Right ventricle myocardium superior (tissue), 1 donor: Measurements from ENCODE around the gene MOSMO. TPM values are rescaled to one million over a fixed set of nuclear protein-coding genes. Genes with fewer than 3 reads are reported as not detected.

ENCODE experiments used
- ATAC-seq: fragments of 200-7000 bp; cut with Tn5 transposase; one replicate; pipeline ENCODE4 v1.9.1; 2020; ENCODE audit warnings: mild to moderate bottlenecking; ENCODE audit not compliant: poor library complexity
- DNase-seq: peaks from one replicate; pipeline ENCODE4 v3.0.0-alpha.2; 2020
- intact Hi-C: fragments of 100-400 bp; cut with DNase I; formaldehyde crosslinking; loops from one replicate; pipeline ENCODE4 v1.11.2; 2022
- long read RNA-seq: library from polyadenylated mRNA; unstranded; transcript quantifications from one replicate; pipeline ENCODE4 v2.0.0, GENCODE V29; 2021
- total RNA-seq: library from RNA; stranded (reverse); fragmentation: NEBNext Ultra II Directional; extraction: Animal tissue kit (Norgen Biotek cat#: 25700); gene quantifications from one replicate; pipeline ENCODE4 v1.2.1, GENCODE V29; 2021
- donor health status: DM: no; HTN: yes; CAD: no; lungs with severe emphysema.

The MOSMO gene
- 12.0 TPM for total RNA-seq
- long read RNA-seq, full-length matches to known transcripts, result 1 of 4 reads
- long read RNA-seq, partial matches to known transcripts, result 0 of 4 reads
- long read RNA-seq, other reads (novel, unspliced or antisense), result 3 of 4 reads

DNA sequence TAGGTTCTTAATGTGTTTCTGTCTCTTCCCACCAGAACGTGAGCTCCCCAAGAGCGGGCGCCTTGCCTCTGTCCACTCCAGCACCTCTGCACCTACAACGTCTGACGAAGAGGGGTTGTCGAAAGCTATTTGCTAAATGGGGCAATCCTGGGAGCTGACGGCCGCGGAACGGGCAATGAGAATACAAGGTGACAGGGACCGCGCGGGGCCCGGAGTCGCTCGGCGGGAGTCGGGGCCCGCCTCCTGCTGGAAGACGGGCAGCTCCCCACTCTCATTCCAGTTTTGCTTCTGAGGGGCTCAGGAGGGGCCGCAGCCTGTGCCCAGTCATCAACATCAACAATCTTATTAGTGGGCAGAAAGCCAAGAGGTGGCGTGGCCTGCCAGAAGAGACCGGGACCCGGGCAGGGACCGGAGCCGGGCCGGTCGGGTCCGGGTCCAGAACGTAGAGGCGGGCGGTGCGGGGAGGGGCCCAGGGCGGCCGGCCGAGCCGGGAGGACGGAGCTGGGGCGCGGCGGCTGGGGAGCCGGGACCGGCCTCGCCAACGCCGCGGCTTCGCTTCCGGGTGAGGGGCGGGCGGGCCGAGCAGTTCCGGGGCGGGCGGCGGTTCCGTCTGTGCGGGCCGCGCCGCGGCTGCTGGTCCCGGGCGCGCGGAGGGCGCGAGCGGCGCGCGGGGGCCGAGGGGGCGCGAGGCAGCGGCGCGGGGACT is at the start of gene MOSMO:
Gene MOSMO, plus strand, starts transcription at position 603 of the 706 bp plus-strand sequence. CDS start 191 bp downstream, outside the sequence.
- ATAC-seq (peak; percentile 98), DNase-seq (peak; percentile 86)
- intact Hi-C loops, result loop anchor here (2.0 kb wide), 1 partner anchor 65 kb away; no protein-coding TSS in a partner anchor

DNA sequence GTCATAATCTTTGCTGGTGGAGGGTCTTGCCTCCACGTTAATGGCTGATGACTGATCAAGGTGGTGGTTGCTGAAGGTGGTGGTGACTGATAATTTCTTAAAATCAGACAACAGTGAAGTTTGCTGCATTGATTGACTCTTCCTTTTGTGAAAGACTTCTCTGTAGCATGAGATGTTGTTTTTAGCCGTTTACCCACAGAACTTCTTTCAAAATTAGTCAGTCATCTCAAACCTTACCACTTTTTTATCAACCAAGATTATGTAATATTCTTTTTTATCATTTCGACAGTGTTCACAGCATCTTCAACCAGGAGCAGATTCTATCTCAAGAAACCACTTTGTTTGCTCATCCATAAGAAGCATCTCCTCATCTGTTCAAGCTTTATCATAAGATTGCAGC is 48.9 kb upstream of the MOSMO start:
- intact Hi-C loops, result loop anchor here (10.0 kb wide), 1 partner anchor 226 kb away; no protein-coding TSS in a partner anchor
- DNase-seq (no peak), ATAC-seq (no peak)

DNA sequence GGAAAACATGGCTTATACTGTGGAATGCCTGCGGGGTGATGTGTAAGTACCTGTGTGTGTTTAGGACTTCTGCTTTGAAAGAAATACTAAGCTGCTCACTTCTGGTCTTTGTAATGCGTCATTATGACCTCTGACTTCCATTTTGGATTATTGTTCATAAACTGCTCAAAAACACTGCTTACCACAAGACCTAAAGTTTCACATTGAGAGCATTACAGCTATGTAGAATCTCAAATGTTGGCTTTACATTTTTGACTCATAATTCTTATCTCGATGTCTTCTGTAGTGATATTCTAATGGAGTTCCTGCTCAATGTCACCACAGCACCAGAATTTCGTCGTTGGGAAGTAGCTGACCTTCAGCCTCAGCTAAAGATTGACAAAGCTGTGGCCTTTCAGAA is 45.4 kb upstream of the MOSMO start:
- no peak for ATAC-seq
- intact Hi-C loops, result no loop called here
- DNase-seq, result no peak

DNA sequence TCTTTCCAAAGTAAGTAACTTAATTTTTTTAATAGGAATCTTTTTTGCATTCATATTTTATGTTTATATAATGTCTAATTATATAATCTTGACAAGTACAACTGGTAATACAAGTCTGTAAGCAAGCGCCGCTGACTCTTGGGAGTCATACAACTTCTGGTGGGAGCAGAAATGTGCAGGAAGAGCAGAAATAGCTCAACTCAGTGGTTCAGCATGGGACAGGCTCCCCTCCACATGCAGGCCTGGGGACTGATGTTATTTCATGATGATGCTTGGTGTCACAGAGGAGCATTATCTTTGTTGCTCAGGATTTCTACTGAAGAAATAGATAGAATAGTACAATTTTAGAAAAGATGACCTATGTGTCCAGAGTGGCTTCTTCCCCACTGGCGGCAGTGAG is 44.0 kb upstream of the MOSMO start:
- no peak for DNase-seq
- no peak for ATAC-seq
- intact Hi-C loops, result no loop called here

DNA sequence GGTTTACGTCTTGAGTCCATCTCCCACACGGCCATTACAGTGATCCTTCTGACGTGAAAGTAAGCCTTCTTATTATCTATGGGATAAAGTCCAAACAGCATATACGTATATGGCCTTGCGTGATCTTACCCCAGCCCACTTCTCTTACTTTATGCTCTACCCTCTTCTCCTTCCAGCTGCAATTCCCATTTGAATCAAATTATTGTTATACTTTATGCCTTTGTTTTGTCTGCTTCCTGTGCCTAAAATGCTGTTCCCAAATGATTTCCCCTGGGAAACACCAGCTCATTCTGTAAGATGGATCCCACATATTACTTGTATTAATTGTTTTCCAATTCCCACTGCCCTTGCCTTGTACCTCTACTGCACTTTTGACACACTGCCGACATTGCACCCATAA is 43.6 kb upstream of the MOSMO start:
- ATAC-seq (no peak), DNase-seq (no peak)
- intact Hi-C loops, result no loop called here

DNA sequence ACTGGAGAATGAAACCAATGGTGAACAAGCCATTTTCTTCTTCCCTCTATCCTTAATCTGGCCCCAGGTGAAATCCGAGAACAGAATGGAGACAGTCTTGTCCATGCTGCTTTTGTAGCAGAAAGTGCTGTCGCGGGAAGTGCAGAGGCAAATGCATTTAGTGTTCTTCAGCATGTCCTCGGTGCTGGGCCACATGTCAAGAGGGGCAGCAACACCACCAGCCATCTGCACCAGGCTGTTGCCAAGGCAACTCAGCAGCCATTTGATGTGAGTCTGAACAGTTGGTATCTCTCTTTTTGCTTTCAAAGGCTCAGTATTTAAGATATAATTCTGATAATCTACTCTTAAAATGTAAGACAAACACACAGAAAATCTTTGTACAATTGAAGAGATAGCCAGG is 36.1 kb upstream of the MOSMO start:
- DNase-seq, result no peak
- ATAC-seq, result no peak
- intact Hi-C loops, result no loop called here

DNA sequence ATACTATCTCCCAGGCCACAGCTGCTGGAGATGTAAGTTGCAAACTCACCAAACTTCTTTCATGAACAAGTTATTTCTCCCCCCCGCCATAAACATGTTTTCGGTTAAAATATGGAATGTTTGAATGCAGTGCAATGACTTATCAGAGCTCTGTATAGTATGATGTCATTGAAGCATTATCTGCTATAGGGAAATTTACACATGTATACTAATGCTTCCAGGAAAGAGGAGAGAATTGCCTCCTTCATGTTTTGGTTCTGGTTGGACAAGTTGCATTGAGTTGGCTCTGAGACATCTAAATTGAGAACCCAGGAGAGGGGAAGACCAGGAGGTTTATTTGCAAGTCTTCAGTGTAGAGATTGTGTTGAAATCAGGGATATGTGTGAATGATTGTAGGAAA is 34.0 kb upstream of the MOSMO start:
- DNase-seq, result no peak
- ATAC-seq, result no peak
- intact Hi-C loops, result no loop called here

DNA sequence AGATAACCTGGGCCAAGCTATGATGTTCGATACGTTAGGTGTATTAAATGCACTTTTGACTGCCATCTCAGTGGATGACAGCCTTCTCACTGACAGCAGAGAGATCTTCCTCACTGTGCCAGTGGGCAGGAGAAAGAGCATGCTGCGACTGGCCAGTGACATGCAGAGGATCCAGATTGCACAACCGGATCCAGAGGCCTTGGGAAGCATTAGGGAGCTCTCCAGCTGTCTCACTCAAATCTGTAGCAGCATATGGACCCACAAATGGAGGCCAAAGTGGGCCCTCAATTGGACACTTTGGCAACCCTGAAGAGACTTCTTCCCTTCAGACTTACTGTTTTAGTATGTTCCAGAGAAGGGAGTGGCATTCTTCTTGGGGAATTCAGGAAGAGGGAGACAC is 27.9 kb upstream of the MOSMO start:
- ATAC-seq, result no peak
- no peak for DNase-seq
- intact Hi-C loops, result no loop called here

DNA sequence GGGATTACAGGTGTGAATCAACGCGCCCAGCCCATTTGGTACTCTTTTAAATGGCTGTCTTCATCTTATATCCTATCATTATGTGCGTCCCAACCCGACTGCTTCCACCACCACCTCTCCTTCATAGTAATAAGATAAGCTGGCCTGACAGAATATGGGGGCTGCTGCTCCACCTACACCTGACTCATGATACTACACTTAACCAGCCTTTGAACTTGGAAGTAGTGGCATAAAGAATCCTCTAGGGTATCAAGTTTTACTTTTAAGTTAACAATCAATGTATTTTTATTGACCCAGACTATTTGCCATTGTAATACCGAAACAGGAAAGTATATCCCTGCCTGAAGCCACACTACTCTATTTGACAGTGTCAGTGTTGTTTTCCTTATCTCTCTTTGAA is 25.8 kb upstream of the MOSMO start:
- ATAC-seq (no peak), DNase-seq (no peak)
- intact Hi-C loops, result no loop called here

DNA sequence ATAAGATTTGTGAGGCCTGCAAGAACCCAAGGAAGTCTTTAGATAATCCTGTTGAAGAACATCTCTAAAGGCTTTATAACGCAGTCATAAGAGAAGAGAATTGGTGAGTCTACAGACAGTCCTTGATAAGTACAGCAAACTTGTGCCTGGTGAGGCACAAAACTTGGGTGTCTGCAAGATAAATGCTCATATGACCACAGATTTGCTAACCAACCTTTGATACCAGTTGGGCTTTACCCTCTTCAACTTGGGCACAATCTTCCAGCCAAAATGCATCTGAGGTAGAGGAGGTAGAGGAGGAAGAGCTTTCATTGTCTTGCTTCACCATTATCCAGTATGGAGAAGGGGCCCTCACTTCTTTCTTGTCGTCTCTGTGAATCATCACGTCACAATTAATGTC is 23.8 kb upstream of the MOSMO start:
- intact Hi-C loops, result no loop called here
- ATAC-seq (no peak), DNase-seq (no peak)

DNA sequence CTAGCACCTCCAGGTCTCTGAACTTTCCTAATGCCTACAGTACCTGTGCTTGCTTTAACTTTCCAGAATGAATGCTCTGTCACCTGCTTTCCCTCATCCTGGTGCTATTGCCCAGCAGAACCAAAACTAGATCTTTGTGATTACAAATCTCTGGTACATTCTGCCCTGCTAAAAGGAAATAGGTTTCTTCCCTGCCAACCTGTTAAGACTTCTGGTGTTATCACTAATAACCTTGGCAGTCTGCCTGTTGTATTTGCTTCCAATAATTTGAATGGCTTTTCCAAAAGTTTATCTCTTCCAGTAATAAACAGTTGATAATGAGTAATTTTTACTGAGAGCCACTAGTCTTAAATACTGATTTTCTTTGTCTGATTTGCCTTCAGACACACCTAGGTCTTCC is 22.4 kb upstream of the MOSMO start:
- intact Hi-C loops, result no loop called here
- no peak for ATAC-seq
- DNase-seq, result no peak

DNA sequence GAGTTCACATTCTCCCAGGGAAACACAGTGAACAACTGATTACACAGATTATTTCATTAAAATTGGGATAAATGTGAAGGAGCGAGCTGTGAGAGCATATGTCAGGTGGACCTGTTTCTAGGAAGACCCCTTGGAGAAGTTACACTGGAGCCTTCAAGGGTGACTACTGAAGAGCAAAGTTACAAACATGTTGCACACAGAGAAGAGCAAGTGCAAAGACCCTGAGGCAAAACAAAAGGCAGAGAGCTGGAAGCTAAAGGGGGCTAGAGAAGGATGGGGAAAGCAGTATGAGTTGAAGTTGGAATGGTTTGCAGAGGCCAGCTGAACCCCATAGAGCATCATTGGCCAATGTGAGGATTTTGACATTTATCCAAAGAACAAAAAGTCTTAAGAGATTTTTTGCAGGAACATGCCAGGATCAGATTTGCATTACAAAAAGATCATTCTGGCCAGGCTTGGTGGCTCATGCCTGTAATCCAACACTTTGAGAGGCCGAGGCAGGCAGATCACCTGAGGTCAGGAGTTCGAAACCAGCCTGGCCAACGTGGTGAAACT is 21.1 kb upstream of the MOSMO start:
- intact Hi-C loops, result no loop called here

DNA sequence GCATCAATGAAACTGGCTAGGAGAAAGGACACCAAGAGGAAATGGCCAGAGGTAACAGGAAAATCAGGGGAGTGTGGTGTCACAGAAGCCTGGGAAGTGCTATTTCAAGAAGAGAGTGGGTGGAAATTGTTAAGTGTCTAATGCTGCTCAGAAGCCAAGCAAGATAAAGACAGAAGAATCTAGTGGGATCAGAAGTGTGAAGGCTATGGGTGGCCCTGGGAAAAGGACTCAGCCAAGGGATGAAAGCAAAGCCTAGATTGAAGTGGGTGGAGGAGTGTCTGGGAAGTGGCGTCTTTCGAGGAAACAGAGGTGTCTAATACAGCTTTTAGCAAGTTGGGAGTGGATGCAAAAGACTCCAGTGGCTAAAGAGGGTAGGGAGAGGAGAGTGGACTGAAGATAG is 20.4 kb upstream of the MOSMO start:
- DNase-seq (no peak), ATAC-seq (no peak)
- intact Hi-C loops, result no loop called here

More for the DNA sequence above, 21.1 kb upstream of the MOSMO start:
- peak; percentile 40 for ATAC-seq
- no peak for DNase-seq

DNA sequence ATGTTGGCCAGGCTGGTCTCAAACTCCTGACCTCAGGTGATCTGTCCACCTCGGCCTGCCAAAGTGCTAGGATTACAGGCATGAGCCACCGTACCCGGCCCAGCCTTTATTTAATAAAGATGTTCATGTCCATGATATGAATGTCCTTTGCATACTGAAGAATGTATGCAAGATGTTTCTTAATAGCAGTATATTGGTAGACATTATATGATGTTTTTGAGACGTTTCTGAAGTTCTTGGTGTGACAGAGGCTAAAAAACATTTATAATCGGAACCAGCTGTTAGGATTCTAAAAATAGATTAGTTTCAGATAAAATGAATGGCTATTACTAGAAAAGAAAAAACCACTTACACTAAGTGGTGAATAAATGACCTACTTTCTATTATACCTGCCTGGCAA is 18.8 kb upstream of the MOSMO start:
- intact Hi-C loops, result no loop called here
- ATAC-seq (no peak), DNase-seq (no peak)

DNA sequence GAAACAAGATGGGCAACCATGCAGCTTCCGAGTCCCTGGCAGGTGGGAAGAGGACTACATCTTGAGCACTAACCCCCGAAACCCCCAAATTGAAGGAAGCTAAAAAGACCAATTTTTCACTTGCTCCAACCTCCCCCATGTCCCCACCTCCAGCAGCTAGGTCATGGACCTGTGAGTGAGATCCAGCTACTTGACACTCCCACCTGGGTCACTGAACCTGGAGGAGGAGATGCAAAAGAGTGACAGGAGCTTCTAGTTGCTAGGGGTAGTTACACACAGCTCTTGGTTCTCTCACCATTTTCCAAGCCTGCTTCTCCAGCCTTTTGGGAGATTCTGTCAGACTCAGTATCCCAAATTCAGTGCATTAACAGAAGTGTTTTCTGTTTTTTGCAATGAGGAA is 18.2 kb upstream of the MOSMO start:
- DNase-seq, result no peak
- no peak for ATAC-seq
- intact Hi-C loops, result loop anchor here (10.0 kb wide), 1 partner anchor 305 kb away; the partner anchor contains the start of gene POLR3E

DNA sequence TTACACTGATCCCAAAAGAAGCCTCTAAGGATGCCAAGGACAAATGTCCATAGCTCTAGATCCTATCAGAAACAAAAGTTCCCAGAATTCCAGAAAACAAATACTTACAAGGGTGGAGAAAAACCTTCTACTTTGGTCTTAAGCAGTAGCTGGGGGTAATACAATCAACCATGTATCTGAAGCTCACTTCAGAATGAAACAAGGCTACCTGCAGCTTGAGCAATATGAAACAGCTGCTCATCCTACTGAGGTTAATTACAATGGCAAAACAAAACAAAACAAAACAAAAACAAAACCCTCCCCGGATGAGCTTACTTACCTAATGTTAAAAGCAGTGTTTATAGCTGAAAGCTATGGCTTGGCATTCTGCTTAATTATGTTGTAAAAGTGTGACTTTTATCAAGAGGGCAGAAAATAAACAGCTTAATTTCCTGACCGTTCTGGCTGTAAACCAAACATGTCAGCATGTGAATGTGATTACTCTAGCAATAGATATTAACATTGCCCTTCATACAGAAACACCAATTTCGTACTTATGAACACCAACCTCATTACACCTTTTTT is 17.4 kb upstream of the MOSMO start:
- ATAC-seq (no peak), DNase-seq (no peak)
- intact Hi-C loops, result loop anchor here (10.0 kb wide), 1 partner anchor 304 kb away; the partner anchor contains the start of gene POLR3E

DNA sequence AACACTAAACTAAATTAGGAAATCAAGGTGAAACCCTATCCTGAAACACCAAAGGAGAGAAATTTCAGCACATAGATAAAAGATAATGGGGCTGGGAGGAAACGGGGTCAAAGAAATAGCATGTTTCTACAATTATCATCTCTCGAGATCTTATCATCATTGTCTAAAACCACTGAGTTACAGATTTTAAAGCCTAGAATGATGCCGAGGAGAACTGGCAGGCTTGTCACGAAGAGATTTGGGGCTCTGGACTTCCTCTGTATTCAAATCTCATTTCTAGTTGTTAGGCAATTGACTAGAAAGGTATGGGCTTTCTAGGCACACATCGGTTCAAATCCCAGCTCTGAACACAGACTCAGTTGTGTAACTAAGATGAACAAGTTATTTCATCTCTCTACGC is 16.3 kb upstream of the MOSMO start:
- DNase-seq, result no peak
- intact Hi-C loops, result loop anchor here (10.0 kb wide), 1 partner anchor 303 kb away; the partner anchor contains the start of gene POLR3E
- ATAC-seq, result no peak

DNA sequence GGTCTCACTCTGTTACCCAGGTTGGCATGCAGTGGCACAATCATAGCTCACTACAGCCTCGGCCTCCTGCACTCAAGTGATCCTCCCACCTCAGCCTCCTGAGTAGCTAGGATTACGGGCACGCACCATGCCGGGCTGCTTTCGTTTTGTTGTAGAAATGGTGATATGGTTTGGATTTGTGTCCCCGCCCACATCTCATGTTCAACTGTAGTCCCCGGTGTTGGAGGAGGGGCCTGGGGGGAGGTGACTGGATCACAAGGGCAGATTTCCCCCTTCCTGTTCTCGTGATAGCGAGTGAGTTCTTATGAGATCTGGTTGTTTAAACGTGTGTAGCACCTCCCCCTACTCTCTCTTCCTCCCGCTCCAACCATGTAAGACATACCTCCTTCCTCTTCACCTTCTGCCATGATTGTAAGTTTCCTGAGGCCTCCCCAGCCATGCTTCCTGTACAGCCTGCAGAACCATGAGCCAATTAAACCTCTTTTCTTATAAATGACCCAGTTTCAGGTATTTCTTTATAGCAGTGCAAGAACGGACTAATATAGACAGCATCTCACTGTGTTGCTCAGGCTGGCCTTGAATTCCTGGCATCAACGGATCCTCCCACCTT is 12.9 kb upstream of the MOSMO start:
- ATAC-seq (no peak), DNase-seq (no peak)
- intact Hi-C loops, result loop anchor here (10.0 kb wide), 1 partner anchor 300 kb away; the partner anchor contains the start of gene POLR3E

DNA sequence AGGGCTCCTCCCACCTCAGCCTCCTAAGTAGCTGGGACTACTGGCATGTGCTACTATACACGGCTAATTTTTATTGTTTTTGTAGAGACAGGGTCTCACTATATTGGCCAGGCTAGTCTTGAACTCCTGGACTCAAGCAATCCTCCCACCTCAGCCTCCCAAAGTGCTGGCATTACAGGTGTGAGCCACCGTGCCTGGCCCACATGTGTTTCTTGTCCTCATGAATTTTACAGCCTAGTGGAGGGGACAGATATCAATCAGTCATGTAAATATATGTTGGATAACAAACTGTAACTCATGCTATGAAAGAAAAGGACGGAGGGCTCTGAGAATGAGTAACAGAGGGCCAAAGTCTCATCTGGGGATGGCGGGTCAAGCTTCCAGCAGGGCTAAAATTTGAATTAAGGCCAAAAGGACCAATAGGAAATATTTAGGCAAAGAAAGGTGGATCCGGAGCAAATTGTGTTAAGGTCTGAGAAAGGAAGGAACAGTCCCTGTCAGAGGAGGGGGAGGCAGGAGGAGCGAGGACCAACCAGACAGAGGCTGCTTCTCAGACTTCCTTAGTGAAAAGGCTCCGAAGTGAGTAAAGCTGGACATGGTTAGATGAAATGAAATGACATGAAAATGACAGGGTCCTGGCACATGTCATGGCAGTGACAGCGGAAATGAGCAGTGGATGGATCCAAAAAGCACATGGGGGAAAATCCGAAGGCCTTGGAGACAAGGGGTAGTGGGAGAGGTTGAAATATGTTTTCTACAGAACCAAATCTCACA is 10.8 kb upstream of the MOSMO start:
- no peak for ATAC-seq
- intact Hi-C loops, result loop anchor here (10.0 kb wide), 1 partner anchor 298 kb away; the partner anchor contains the start of gene POLR3E
- no peak for DNase-seq
